K562 (cell line): Measurements from ENCODE around the gene CBR4. TPM values are rescaled to one million over a fixed set of nuclear protein-coding genes. Genes with fewer than 3 reads are reported as not detected.

Source experiments
- CBFA2T2 ChIP-seq: fragments of 450-650 bp; conservative IDR thresholded peaks from 2 replicates; pipeline ENCODE4 v1.6.1; 2017; ENCODE audit warnings: mild to moderate bottlenecking
- CCAR2 ChIP-seq: fragments of 200-400 bp; formaldehyde crosslinking; IDR thresholded peaks from 2 replicates; pipeline ENCODE4 v1.6.1; 2017; ENCODE audit warnings: mild to moderate bottlenecking, low read depth, low read length
- FOS ChIP-seq: IDR thresholded peaks from 3 replicates; pipeline ENCODE4 v1.6.1; 2011; ENCODE audit not compliant: insufficient read length; ENCODE audit errors: extremely low read depth
- GABPB1 ChIP-seq: sonication (generic); formaldehyde crosslinking; IDR thresholded peaks from 2 replicates; pipeline ENCODE4 v1.8.0; 2022; ENCODE audit warnings: mild to moderate bottlenecking, missing genetic modification reagents
- HNRNPUL1 ChIP-seq: fragments of 200-400 bp; formaldehyde crosslinking; IDR thresholded peaks from 2 replicates; pipeline ENCODE4 v1.6.1; 2017; ENCODE audit warnings: low read length
- MCM7 ChIP-seq, 2 experiments: fragments of 450-650 bp; IDR thresholded peaks; 2 replicates each; pipeline ENCODE4 v1.6.1; 2016 to 2018
- NFIX ChIP-seq: fragments of 250-450 bp; sonication (Bioruptor Pico); IDR thresholded peaks from 2 replicates; pipeline ENCODE4 v1.4.0; 2020; ENCODE audit warnings: low read depth, mild to moderate bottlenecking, moderate library complexity
- NR1H2 ChIP-seq: sonication (generic); formaldehyde crosslinking; IDR thresholded peaks from 2 replicates; pipeline ENCODE4 v1.4.0; 2020; ENCODE audit warnings: mild to moderate bottlenecking, missing genetic modification reagents
- RBFOX2 ChIP-seq: fragments of 200-400 bp; formaldehyde crosslinking; IDR thresholded peaks from 2 replicates; pipeline ENCODE4 v1.6.1; 2017; ENCODE audit warnings: low read depth, mild to moderate bottlenecking, low read length, moderate library complexity
- TAF9B ChIP-seq: fragments of 450-650 bp; IDR thresholded peaks from 2 replicates; pipeline ENCODE4 v1.6.1; 2018; ENCODE audit warnings: mild to moderate bottlenecking; ENCODE audit not compliant: partially characterized antibody
- ZFP30 ChIP-seq: fragments of 250-450 bp; sonication (Bioruptor Pico); IDR thresholded peaks from 2 replicates; pipeline ENCODE4 v1.8.0; 2022; ENCODE audit warnings: moderate library complexity, mild to moderate bottlenecking, inconsistent platforms, borderline replicate concordance
- ZNF24 ChIP-seq: fragments of 450-650 bp; IDR thresholded peaks from 2 replicates; pipeline ENCODE4 v1.6.1; 2016
- polyA plus RNA-seq, 8 experiments: library from polyadenylated mRNA; depleted of rRNA in 4 of 8; stranded (reverse) in 5 of 8; unstranded in 3 of 8; fragments of >200 nt; fragmentation: Nextera tagmentation in 2 of 8; fragmentation: Illumina TruSeq in 1 of 8; extraction: Ambion mirVana in 2 of 8; extraction: Trizol in 1 of 8; gene quantifications; 2 replicates each; pipeline versions ENCODE4 v1.2.1 to v1.2.3, GENCODE V29; 2011 to 2014; ENCODE audit warnings: inconsistent platforms in 1 of 8, missing spikeins in 1 of 8
- total RNA-seq, 7 experiments: library from RNA; depleted of rRNA in 6 of 7; stranded (reverse); fragments of >200 nt in 6 of 7; fragmentation: Illumina TruSeq in 2 of 7; extraction: Trizol in 2 of 7; gene quantifications; 2 replicates each; pipeline versions ENCODE4 v1.2.1 to v1.2.3, GENCODE V29; 2011 to 2021; ENCODE audit warnings: low replicate concordance in 1 of 7
- TF ChIP-seq, protein P1 (sequence below): fragments of 450-650 bp; IDR thresholded peaks from 2 replicates; pipeline ENCODE4 v1.6.1; 2016
- TF ChIP-seq, protein P2 (sequence below), 2 experiments: fragments of 250-450 bp in 1 of 2; fragments of 450-650 bp in 1 of 2; sonication (Bioruptor Pico) in 1 of 2; IDR thresholded peaks; 2 replicates each; pipeline versions ENCODE4 v1.6.1 to v1.8.0; 2016 to 2021; ENCODE audit warnings: mild to moderate bottlenecking in 2 of 2, moderate library complexity in 2 of 2, missing compliant biosample characterization in 1 of 2, missing genetic modification characterization in 1 of 2
- TF ChIP-seq, protein P3 (sequence below): IDR thresholded peaks from 2 replicates; pipeline ENCODE4 v1.6.1; 2011; ENCODE audit warnings: borderline replicate concordance, low read depth, mild to moderate bottlenecking, moderate library complexity, low read length; ENCODE audit not compliant: insufficient read depth, poor library complexity, severe bottlenecking
- TF ChIP-seq, protein P4 (sequence below): fragments of 450-650 bp; IDR thresholded peaks from 2 replicates; pipeline ENCODE4 v1.6.1; 2016; ENCODE audit warnings: borderline replicate concordance
- TF ChIP-seq, protein P5 (sequence below): fragments of 450-650 bp; IDR thresholded peaks from 2 replicates; pipeline ENCODE4 v1.6.1; 2014; ENCODE audit warnings: low read depth, mild to moderate bottlenecking, moderate library complexity, borderline replicate concordance
- TF ChIP-seq, protein P6 (sequence below): fragments of 250-450 bp; sonication (Bioruptor Pico); IDR thresholded peaks from 2 replicates; pipeline ENCODE4 v1.8.0; 2022; ENCODE audit warnings: inconsistent platforms

The CBR4 gene
- total and polyA plus RNA-seq, 9 of the 15 experiments (the other 6 are each of a cell fraction or from before 2014, with no cell fraction given): 12.1 to 26.4 (median 18.6) TPM

DNA sequence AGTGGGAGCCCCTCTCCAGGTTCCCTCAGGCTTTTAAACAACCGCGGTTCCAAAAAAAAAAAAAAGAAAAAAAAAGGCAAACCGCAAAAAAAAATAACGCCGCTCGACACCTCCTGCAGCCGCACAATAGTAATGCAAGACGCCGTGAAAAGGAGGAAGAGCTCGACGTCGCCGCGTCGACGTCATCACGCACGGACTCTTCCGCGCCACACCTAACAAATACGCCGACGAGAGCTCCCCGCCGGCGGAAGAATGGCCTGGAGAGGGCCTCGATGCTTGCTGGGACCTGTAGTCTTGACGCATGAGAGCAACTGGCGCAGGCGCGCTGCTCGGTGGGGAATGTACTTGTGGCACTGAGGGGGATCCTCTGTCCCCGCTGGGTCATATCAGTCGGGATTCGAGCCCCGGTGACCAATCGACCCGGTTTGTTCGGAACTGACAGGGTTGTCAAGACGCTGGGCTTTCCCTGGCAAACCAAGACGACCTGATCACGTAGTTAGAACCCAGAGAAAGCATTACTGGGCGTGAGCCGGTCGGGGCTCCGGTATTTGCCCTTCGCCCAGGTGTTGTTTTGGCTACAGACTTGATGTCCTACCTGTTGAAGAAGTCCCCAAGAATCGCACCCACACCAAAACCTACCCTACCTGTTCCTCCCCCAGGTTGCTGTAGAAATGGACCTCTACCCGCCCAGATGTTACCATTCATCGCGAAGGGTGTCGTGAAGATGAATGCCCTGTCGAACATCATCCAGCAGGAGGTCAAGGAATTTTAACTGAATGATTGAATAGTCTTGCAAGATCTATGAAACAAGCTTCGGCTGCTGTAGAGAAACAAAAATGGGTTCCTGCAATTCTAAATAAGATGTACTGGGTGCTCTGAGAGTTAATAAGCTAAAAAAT is at the start of gene CBR4 (continued):
- TF ChIP-seq, protein P1, sequence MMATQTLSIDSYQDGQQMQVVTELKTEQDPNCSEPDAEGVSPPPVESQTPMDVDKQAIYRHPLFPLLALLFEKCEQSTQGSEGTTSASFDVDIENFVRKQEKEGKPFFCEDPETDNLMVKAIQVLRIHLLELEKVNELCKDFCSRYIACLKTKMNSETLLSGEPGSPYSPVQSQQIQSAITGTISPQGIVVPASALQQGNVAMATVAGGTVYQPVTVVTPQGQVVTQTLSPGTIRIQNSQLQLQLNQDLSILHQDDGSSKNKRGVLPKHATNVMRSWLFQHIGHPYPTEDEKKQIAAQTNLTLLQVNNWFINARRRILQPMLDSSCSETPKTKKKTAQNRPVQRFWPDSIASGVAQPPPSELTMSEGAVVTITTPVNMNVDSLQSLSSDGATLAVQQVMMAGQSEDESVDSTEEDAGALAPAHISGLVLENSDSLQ: peak; percentile 14
- TF ChIP-seq FOS: no peak
- no peak for TF ChIP-seq MCM7 (IDR thresholded peaks at IDR 0.05)
- no peak for TF ChIP-seq ZFP30 (CRISPR knock-in tag)
- TF ChIP-seq NFIX: no peak
- TF ChIP-seq TAF9B: peak; percentile 46
- TF ChIP-seq CCAR2: no peak
- TF ChIP-seq ZNF24: no peak
- TF ChIP-seq, protein P2, sequence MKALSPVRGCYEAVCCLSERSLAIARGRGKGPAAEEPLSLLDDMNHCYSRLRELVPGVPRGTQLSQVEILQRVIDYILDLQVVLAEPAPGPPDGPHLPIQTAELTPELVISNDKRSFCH (CRISPR knock-in tag; IDR thresholded peaks at IDR 0.05): no peak
- TF ChIP-seq, protein P2 (tag; IDR thresholded peaks at IDR 0.05): no peak
- TF ChIP-seq NR1H2: no peak
- TF ChIP-seq, protein P3, sequence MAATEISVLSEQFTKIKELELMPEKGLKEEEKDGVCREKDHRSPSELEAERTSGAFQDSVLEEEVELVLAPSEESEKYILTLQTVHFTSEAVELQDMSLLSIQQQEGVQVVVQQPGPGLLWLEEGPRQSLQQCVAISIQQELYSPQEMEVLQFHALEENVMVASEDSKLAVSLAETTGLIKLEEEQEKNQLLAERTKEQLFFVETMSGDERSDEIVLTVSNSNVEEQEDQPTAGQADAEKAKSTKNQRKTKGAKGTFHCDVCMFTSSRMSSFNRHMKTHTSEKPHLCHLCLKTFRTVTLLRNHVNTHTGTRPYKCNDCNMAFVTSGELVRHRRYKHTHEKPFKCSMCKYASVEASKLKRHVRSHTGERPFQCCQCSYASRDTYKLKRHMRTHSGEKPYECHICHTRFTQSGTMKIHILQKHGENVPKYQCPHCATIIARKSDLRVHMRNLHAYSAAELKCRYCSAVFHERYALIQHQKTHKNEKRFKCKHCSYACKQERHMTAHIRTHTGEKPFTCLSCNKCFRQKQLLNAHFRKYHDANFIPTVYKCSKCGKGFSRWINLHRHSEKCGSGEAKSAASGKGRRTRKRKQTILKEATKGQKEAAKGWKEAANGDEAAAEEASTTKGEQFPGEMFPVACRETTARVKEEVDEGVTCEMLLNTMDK: no peak
- TF ChIP-seq, protein P4, sequence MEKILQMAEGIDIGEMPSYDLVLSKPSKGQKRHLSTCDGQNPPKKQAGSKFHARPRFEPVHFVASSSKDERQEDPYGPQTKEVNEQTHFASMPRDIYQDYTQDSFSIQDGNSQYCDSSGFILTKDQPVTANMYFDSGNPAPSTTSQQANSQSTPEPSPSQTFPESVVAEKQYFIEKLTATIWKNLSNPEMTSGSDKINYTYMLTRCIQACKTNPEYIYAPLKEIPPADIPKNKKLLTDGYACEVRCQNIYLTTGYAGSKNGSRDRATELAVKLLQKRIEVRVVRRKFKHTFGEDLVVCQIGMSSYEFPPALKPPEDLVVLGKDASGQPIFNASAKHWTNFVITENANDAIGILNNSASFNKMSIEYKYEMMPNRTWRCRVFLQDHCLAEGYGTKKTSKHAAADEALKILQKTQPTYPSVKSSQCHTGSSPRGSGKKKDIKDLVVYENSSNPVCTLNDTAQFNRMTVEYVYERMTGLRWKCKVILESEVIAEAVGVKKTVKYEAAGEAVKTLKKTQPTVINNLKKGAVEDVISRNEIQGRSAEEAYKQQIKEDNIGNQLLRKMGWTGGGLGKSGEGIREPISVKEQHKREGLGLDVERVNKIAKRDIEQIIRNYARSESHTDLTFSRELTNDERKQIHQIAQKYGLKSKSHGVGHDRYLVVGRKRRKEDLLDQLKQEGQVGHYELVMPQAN: 0 out of 2 replicates have a peak, but pooled peaks have one; percentile 5
- TF ChIP-seq GABPB1 (CRISPR knock-in tag): peak; percentile 82
- TF ChIP-seq RBFOX2: peak; percentile 87
- no peak for TF ChIP-seq CBFA2T2
- TF ChIP-seq, protein P5, sequence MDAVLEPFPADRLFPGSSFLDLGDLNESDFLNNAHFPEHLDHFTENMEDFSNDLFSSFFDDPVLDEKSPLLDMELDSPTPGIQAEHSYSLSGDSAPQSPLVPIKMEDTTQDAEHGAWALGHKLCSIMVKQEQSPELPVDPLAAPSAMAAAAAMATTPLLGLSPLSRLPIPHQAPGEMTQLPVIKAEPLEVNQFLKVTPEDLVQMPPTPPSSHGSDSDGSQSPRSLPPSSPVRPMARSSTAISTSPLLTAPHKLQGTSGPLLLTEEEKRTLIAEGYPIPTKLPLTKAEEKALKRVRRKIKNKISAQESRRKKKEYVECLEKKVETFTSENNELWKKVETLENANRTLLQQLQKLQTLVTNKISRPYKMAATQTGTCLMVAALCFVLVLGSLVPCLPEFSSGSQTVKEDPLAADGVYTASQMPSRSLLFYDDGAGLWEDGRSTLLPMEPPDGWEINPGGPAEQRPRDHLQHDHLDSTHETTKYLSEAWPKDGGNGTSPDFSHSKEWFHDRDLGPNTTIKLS: peak; percentile 80; the same call in 1 of the 2 replicates
- no peak for TF ChIP-seq HNRNPUL1
- TF ChIP-seq, protein P6, sequence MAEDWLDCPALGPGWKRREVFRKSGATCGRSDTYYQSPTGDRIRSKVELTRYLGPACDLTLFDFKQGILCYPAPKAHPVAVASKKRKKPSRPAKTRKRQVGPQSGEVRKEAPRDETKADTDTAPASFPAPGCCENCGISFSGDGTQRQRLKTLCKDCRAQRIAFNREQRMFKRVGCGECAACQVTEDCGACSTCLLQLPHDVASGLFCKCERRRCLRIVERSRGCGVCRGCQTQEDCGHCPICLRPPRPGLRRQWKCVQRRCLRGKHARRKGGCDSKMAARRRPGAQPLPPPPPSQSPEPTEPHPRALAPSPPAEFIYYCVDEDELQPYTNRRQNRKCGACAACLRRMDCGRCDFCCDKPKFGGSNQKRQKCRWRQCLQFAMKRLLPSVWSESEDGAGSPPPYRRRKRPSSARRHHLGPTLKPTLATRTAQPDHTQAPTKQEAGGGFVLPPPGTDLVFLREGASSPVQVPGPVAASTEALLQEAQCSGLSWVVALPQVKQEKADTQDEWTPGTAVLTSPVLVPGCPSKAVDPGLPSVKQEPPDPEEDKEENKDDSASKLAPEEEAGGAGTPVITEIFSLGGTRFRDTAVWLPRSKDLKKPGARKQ (CRISPR knock-in tag): no peak
